ENCODE data around the gene NECTIN4.

NECTIN4 gene

DNA sequence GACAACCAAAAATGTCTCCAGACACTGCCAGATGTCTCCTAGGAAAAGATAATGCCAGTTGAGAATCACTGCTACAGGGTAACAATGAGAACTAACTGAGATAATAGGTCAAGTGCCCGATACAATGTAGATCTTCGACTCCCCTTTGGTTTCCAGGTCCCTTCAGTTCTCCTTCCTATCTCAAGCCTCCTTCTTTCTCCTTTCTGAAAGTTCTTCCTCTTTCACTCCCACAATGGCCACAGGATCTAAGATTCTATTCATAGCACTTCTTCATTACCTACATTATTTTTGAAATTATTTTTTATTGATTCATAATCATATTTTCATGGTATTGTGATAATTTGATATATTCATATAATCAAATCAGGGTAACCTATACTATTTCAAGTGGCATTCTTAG, 22.2 kb upstream of the NECTIN4 start:
- Histone ChIP-seq H3K4me1 (ENCODE audit: insufficient read depth, low read length) (peaks cover 34% of the 10 kb centered on the region), H3K4me3 (ENCODE audit: low read depth in 1 of 2, low read length in 2 of 2) (no peak overlapping the region; a peak in 1 of 4 replicates), H3K27ac (ENCODE audit: low read length) (no peak overlapping the region), H3K9ac (ENCODE audit: low read depth, low read length) (no peak overlapping the region), H3K27me3 (ENCODE audit: insufficient read depth, low read length, poor library complexity) (no peaks in the 10 kb centered on the region), H3K9me3 (ENCODE audit: insufficient read depth, low read length, severe bottlenecking) (no peaks in the 10 kb centered on the region), H3K4me2 (ENCODE audit: insufficient read depth, low read length) (no peak overlapping the region), H3K36me3 (ENCODE audit: insufficient read depth, low read length) (peaks cover 47% of the 10 kb centered on the region), H3K79me2 (ENCODE audit: insufficient read depth, low read length) (peaks cover 96% of the 10 kb centered on the region), H4K20me1 (ENCODE audit: insufficient read depth, low read length) (peaks cover 56% of the 10 kb centered on the region; the same call in 1 of the 2 replicates), H2AFZ (ENCODE audit: low read depth, low read length) (no peak overlapping the region)
- no peak for TF ChIP-seq EZH2 (IDR thresholded peaks at IDR 0.05; ENCODE audit: borderline replicate concordance, low read depth, low read length, severe bottlenecking)
- TF ChIP-seq, protein P1, sequence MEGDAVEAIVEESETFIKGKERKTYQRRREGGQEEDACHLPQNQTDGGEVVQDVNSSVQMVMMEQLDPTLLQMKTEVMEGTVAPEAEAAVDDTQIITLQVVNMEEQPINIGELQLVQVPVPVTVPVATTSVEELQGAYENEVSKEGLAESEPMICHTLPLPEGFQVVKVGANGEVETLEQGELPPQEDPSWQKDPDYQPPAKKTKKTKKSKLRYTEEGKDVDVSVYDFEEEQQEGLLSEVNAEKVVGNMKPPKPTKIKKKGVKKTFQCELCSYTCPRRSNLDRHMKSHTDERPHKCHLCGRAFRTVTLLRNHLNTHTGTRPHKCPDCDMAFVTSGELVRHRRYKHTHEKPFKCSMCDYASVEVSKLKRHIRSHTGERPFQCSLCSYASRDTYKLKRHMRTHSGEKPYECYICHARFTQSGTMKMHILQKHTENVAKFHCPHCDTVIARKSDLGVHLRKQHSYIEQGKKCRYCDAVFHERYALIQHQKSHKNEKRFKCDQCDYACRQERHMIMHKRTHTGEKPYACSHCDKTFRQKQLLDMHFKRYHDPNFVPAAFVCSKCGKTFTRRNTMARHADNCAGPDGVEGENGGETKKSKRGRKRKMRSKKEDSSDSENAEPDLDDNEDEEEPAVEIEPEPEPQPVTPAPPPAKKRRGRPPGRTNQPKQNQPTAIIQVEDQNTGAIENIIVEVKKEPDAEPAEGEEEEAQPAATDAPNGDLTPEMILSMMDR (IDR thresholded peaks at IDR 0.05; ENCODE audit: borderline replicate concordance, extremely low read depth, low read length, poor library complexity, severe bottlenecking) = no peak
- ATAC-seq (ENCODE audit: insufficient read depth, low read depth) (no peak), DNase-seq (no peak)

GRCh38 chr1:161111117-161111516, 21.8 kb upstream of the NECTIN4 start:
- no peak overlapping the region for H2AFZ ChIP-seq (ENCODE audit: low read depth, low read length)
- no peaks in the 10 kb centered on the region for H3K27me3 ChIP-seq (ENCODE audit: insufficient read depth, low read length, poor library complexity)
- ATAC-seq (ENCODE audit: insufficient read depth, low read depth) (no peak), DNase-seq (no peak)
- H3K4me1 ChIP-seq (ENCODE audit: insufficient read depth, low read length) = peaks cover 30% of the 10 kb centered on the region
- no peak overlapping the region for H3K9ac ChIP-seq (ENCODE audit: low read depth, low read length)
- H3K4me2 ChIP-seq (ENCODE audit: insufficient read depth, low read length) = no peak overlapping the region
- H3K4me3 ChIP-seq (ENCODE audit: low read depth in 1 of 2, low read length in 2 of 2) = no peak overlapping the region; a peak in 1 of 4 replicates
- H3K36me3 ChIP-seq (ENCODE audit: insufficient read depth, low read length) = peaks cover 50% of the 10 kb centered on the region
- no peaks in the 10 kb centered on the region for H3K9me3 ChIP-seq (ENCODE audit: insufficient read depth, low read length, severe bottlenecking)
- H3K79me2 ChIP-seq (ENCODE audit: insufficient read depth, low read length) = peaks cover 96% of the 10 kb centered on the region
- TF ChIP-seq, protein P1 (IDR thresholded peaks at IDR 0.05; ENCODE audit: borderline replicate concordance, extremely low read depth, low read length, poor library complexity, severe bottlenecking) = no peak
- no peak for TF ChIP-seq EZH2 (IDR thresholded peaks at IDR 0.05; ENCODE audit: borderline replicate concordance, low read depth, low read length, severe bottlenecking)
- H3K27ac ChIP-seq (ENCODE audit: low read length) = no peak overlapping the region
- H4K20me1 ChIP-seq (ENCODE audit: insufficient read depth, low read length) = peaks cover 56% of the 10 kb centered on the region; the same call in 1 of the 2 replicates

DNA sequence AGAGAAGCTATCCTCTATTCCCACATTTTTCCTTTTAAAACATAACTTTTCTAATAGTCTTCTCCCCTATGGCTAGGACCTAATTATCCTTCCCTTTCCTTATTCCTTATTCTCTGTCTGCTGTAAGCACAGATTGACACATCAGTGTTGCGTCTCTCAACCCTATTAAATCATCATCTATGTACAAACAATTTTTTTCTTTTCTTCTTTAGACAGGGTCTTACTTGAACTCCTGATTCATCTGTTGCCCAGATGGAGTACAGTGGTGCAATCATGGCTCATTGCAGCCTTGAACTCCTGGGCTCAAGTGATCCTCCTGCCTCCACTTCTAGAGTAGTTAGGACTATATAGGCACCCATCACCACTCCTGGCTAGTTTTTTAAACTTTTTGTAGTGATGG, 17.1 kb upstream of the NECTIN4 start:
- H2AFZ ChIP-seq (ENCODE audit: low read depth, low read length) = no peak overlapping the region
- H3K4me2 ChIP-seq (ENCODE audit: insufficient read depth, low read length) = no peak overlapping the region
- no peaks in the 10 kb centered on the region for H3K4me1 ChIP-seq (ENCODE audit: insufficient read depth, low read length)
- TF ChIP-seq EZH2 (IDR thresholded peaks at IDR 0.05; ENCODE audit: borderline replicate concordance, low read depth, low read length, severe bottlenecking) = no peak
- TF ChIP-seq, protein P1 (IDR thresholded peaks at IDR 0.05; ENCODE audit: borderline replicate concordance, extremely low read depth, low read length, poor library complexity, severe bottlenecking) = no peak
- H3K79me2 ChIP-seq (ENCODE audit: insufficient read depth, low read length) = peaks cover 84% of the 10 kb centered on the region
- peaks cover 36% of the 10 kb centered on the region for H4K20me1 ChIP-seq (ENCODE audit: insufficient read depth, low read length)
- no peak overlapping the region for H3K9ac ChIP-seq (ENCODE audit: low read depth, low read length)
- no peaks in the 10 kb centered on the region for H3K27me3 ChIP-seq (ENCODE audit: insufficient read depth, low read length, poor library complexity)
- no peaks in the 10 kb centered on the region for H3K9me3 ChIP-seq (ENCODE audit: insufficient read depth, low read length, severe bottlenecking)
- no peak overlapping the region for H3K4me3 ChIP-seq (ENCODE audit: low read depth in 1 of 2, low read length in 2 of 2)
- ATAC-seq (ENCODE audit: insufficient read depth, low read depth) (no peak), DNase-seq (no peak)
- no peak overlapping the region for H3K27ac ChIP-seq (ENCODE audit: low read length)
- H3K36me3 ChIP-seq (ENCODE audit: insufficient read depth, low read length) = peaks cover 46% of the 10 kb centered on the region

DNA sequence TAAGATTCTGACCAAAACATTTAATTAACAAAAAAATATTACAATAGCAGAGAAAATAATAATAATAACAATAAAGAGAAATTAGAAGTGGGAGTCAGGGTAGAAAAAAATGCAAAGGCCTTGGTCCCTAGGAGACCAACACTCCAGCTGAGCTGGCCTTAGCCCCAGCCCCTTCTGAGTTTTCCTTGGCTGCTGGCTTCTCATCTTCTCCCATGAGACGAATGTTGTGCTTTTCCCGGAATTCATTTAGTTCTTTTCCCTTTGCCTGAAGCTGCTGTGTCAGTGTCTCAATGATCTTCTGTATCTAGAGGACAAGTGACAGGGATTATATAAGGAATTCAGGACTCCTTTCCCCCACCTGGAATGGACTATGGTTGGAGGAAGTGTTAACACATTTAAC, 11.2 kb upstream of the NECTIN4 start:
- ATAC-seq (ENCODE audit: insufficient read depth, low read depth) (no peak), DNase-seq (no peak)
- H3K4me2 ChIP-seq (ENCODE audit: insufficient read depth, low read length) = no peak overlapping the region
- H3K79me2 ChIP-seq (ENCODE audit: insufficient read depth, low read length) = peaks cover 30% of the 10 kb centered on the region
- peaks cover 36% of the 10 kb centered on the region for H3K36me3 ChIP-seq (ENCODE audit: insufficient read depth, low read length)
- peaks cover 14% of the 10 kb centered on the region for H4K20me1 ChIP-seq (ENCODE audit: insufficient read depth, low read length)
- peaks cover 24% of the 10 kb centered on the region for H3K4me1 ChIP-seq (ENCODE audit: insufficient read depth, low read length)
- H3K27ac ChIP-seq (ENCODE audit: low read length) = no peak overlapping the region
- H3K27me3 ChIP-seq (ENCODE audit: insufficient read depth, low read length, poor library complexity) = no peaks in the 10 kb centered on the region
- TF ChIP-seq, protein P1 (IDR thresholded peaks at IDR 0.05; ENCODE audit: borderline replicate concordance, extremely low read depth, low read length, poor library complexity, severe bottlenecking) = no peak
- TF ChIP-seq EZH2 (IDR thresholded peaks at IDR 0.05; ENCODE audit: borderline replicate concordance, low read depth, low read length, severe bottlenecking) = no peak
- no peaks in the 10 kb centered on the region for H3K9me3 ChIP-seq (ENCODE audit: insufficient read depth, low read length, severe bottlenecking)
- H2AFZ ChIP-seq (ENCODE audit: low read depth, low read length) = no peak overlapping the region
- no peak overlapping the region for H3K4me3 ChIP-seq (ENCODE audit: low read depth in 1 of 2, low read length in 2 of 2)
- no peak overlapping the region for H3K9ac ChIP-seq (ENCODE audit: low read depth, low read length)
